Middle frontal gyrus (tissue), 1 donor: ENCODE data around the gene ARHGAP27.

Experiments
- DNase-seq: peaks from one replicate; pipeline ENCODE4 v3.0.0-alpha.2; 2015; ENCODE audit warnings: low spot score; ENCODE audit errors: extremely low spot score

ARHGAP27 gene

GRCh38 chr17:45408611-45409421 lies 23.9 kb downstream of the ARHGAP27 start:
- DNase-seq = no peak

GRCh38 chr17:45406107-45406506 lies 26.6 kb downstream of the ARHGAP27 start:
- DNase-seq = no peak

DNA sequence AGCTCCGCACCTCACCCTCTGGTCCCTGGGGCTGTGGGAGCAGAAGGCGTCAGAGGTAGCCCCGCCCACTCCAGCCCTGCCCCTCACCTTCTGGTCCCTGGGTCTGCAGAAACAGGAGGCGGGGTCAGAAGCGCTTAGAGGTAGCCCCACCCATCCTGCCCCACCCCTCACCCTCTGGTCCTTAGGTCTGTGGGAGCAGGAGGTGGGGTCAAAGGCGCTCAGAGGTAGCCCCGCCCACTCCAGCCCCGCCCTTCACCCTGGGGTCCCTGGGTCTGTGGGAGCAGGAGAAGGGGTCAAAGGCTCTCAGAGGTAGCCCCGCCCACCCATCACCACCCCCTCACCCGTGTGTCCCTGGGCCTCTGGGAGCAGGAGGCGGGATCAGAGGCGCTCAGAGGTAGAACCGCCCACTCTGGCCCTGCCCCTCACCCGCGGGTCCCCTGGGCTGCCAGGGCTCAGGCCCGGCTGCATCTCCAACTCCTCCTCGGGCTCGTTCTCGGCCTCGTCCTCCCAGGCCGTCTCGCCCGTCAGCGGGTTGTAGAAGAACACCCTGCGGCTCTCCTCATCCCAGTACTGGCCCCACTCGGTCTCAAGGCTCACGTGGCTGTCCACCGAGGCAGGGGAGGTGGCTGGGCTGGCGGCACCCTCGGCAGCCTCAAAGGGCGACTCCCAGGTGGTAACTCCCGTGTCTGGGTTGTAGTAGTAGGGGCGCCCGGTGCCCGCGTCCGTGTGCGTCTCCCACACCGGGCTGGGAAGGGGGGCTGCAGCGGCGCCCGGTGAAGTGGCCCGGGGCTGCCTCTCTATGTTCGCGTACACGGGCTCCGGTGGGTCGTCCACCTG lies 27.2 kb downstream of the ARHGAP27 start:
- no peak for DNase-seq

GRCh38 chr17:45404870-45405249 lies 27.8 kb downstream of the ARHGAP27 start:
- DNase-seq = no peak

GRCh38 chr17:45403906-45404490 lies 28.7 kb downstream of the ARHGAP27 start:
- no peak for DNase-seq

DNA sequence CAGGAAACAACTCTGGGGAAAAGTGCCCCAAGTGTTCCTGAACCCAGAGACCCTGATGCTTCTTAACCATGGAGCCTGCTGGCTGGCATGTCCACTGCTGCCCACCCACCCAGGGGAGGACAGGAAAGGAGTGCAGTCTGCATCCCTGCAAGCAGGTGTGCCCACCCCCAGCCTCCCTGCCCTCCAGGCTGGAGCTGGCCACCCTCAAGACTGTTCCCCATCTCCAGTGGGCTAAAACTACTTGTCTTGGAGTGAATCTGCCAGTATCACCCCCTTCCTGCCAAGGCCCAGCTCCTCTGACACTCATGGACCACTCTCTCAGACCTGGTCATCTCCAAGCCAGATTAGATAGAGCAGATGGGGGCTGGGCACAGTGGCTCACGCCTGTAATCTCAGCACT lies 29.8 kb downstream of the ARHGAP27 start:
- no peak for DNase-seq

- DNase-seq = no peak
Measured at GRCh38 chr17:45398800-45399199, 33.9 kb downstream of the ARHGAP27 start.

GRCh38 chr17:45397796-45398195 lies 34.9 kb downstream of the ARHGAP27 start:
- no peak for DNase-seq

DNA sequence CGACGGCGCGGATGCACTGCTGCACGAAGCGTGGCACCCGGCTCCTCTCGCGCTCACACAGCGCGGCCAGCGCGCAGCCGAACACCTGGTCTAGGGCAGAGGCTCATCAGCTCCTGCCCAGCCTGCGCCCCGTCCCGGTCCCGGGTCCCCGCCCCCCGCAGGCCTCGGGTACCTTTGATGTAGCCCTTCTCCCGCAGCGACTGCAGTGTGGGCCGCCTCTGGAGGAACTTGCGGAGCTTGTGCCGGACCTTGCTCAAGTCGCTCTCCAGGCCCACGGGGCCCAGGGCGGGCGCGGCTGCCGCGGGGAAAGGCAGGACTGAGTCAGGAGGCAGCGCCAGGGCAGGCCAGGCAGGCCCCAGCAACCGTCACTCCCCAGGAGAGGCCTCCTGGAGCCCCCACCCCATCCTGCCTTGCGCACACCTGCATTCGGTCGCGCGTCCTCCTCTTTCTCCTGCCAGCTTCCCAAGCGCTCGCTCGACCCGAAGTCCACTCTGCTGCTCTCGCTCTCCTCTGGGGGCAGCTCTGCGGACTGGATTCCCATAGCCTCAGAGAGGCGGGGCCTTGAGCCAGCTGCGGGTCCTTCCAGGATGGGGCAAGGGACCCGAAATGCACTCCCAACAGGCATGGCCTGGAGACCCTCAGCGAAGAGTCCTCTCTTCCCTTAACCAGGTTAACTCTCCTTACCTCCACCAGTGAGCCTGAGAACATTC lies 36.0 kb downstream of the ARHGAP27 start:
- DNase-seq = no peak

- DNase-seq = no peak
Measured at GRCh38 chr17:45395569-45396415, 36.9 kb downstream of the ARHGAP27 start.

DNA sequence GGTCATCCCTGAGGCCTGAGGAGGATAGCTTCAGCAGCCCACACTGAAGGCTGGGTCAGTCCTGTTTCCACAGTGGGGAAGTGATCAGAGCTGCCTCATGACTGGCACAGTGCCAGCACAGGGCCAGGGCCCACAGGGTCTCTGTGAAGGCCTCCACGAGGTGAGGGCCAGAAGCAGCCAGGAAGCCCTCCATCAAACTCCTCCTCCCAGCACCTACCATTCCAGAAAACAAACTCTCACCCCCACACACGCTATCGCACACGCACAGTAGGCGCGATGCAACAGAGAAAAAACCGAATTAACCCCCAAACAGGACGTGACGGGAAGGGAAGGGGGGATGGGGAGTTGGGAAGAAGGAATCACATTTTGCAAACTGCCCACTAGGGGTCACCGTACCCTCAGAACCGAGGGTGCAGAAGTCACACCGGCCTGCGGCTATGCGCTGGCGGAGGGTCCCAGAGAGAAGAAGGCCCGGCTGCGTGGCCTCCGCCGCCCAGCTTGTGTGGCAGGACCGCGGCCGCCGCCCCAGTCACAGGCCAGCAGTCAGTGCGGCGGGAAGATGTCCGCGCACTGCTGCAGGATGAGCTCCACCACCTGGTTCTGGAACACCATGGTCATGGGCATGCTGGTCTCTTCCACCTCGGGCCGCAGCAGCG lies 37.6 kb downstream of the ARHGAP27 start:
- DNase-seq = no peak

DNA sequence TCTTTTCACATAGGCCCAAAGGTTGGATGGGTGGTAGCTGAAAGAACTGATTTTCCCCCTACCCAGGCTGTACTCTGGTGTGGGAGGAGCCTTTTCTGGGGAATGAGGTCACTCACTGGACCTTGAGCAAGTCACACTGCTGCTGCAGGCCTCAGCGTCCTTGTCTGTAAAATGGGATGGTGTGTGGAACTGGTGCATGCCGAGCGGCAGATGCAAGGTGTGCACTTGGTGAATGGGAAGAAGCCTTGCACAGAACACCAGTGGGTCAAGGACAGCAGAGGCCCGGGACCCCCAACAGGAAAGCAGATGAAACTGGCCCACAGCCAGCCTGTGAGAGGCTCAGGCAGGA lies 38.1 kb downstream of the ARHGAP27 start:
- no peak for DNase-seq

DNA sequence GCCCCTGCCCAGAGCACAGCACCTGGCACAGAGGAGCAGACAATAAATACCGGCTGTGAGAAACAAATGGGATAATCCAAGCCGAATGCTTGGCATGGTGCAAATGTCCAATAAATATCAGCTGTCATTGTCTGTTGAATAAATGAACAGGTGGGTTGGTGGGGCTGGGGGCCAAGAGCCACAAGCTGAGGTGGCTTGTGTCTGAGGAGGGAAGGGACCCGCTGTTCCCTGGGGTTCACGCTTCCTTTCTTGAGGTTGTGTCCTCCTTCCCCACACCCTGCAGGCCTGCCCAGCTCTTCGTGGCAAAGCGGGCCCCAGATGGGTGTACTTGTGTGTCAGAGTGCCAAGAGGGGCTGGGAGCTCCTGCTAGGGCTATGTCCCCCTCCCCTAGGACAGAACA lies 38.6 kb downstream of the ARHGAP27 start:
- DNase-seq = no peak

DNA sequence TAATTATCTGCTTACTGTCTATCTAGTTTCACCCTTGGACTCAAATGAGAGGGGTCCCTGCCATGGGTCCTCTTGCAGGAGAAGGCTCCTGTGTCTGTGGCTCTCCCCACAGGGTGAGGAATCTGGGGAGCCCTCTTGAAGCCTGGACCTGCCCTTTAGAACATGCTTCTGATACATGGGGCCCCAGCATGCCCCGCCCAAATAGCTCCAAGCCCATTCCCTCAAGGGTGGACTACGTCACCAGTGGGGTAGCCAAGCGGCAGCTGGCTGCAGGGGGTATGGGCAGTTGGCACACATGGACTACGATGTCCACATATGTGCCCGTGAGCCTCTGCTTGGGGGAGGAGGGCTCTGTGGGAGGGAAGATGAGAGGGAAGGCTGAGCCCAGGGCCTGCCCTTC lies 39.3 kb downstream of the ARHGAP27 start:
- no peak for DNase-seq

GRCh38 chr17:45391918-45392317 lies 40.8 kb downstream of the ARHGAP27 start:
- no peak for DNase-seq

DNA sequence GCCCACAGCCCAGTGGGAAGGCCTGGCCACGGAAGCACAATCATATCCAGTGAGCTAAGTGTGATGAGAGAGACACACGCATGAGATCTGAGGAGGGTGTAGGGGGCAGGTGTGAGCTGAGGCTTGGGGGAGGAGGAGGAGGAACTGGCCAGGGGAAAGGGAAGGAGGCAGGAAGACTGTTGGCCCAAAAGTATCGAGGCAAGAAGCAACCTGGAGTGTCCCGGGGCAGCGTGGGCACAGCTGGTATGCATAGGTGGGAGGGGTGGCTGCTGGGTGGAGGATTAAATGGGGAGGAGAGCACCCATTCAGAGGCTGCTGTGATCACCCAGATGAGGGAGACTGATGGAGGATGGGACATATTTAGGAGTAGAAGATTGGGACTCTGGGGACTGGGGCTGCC lies 41.4 kb downstream of the ARHGAP27 start:
- no peak for DNase-seq

DNA sequence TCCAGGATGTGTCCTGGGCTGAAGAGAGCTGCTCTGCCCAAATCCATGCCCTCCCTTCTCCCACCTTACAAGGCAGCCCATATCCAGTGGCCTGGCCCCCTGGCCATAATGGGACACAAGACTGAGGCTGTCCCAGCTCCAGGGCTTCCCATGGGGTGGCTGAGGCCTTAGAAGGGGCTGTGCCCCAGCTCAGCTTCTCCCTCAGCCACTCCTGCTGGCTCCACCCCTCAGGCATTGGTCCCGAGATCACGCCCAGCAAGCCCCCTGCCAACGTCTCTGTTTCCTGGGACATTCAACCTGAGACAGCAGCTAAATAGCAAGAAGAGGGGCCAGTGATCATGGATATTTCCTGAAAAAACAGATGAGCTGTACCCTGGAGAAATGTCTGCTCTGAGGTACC lies 43.3 kb downstream of the ARHGAP27 start:
- no peak for DNase-seq

- DNase-seq = no peak
Measured at GRCh38 chr17:45388604-45389325, 43.9 kb downstream of the ARHGAP27 start.

DNA sequence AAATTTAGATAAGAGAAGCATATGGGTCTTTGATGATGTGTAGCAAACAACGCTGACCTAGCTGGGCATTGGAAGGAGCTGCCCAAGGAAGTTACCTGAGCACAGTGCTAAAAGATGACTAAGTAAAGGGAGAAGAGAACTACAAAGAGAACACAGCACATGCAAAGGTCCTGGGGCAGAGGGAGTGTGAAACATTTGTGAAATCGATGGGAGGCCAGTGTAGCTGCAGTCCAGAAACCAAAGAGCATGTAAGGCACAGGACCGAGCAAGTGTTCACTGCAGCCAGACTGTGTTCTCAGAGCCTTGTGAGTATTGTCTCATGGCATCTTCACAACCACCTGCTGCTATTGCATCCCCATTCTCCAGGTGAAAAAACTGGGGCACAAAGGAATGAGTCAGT lies 44.9 kb downstream of the ARHGAP27 start:
- DNase-seq = no peak

GRCh38 chr17:45386178-45386577 lies 46.5 kb downstream of the ARHGAP27 start:
- DNase-seq = no peak
